Fibroblast of lung (primary cell): ENCODE measurements around the gene MORC1.

Source experiments
- CTCF ChIP-seq, 2 donors: IDR thresholded peaks in 1 of 2; conservative IDR thresholded peaks in 1 of 2; 1 replicate in 1 of 2; 2 replicates in 1 of 2; pipeline ENCODE4 v1.5.1; 2011 to 2012; ENCODE audit warnings: low read length in 2 of 2, control low read depth in 1 of 2, inconsistent platforms in 1 of 2, low read depth in 1 of 2, mild to moderate bottlenecking in 1 of 2
- EZH2 ChIP-seq: IDR thresholded peaks from 2 replicates; pipeline ENCODE4 v1.5.1; 2012; ENCODE audit warnings: low read length, control low read depth, mild to moderate bottlenecking; ENCODE audit errors: missing control alignments

GRCh38 chr3:109071350-109072142 is 46.4 kb downstream of the MORC1 start:
- TF ChIP-seq CTCF (conservative IDR thresholded peaks at IDR 0.05 in 1 of 2, IDR thresholded peaks at IDR 0.05 in 1 of 2; ENCODE audit: low read depth in 1 of 2, low read length in 2 of 2) (no peak), EZH2 (no peak)
